Neural cell (in vitro differentiated cells): Measurements from ENCODE around the gene PPP2R2B. TPM values are rescaled to one million over a fixed set of nuclear protein-coding genes. Genes with fewer than 3 reads are reported as not detected.

Experiments
- H2AFZ ChIP-seq: fragments of 200-600, 300-800 bp; sonication (generic), shearing (Covaris generic); 2 replicates; pipeline ENCODE4 v1.6.0; 2014; ENCODE audit warnings: low read depth, mild to moderate bottlenecking, antibody characterized with exemption, low read length, moderate library complexity
- H3F3A ChIP-seq: fragments of 200-600 bp; shearing (Covaris generic); 2 replicates; pipeline ENCODE4 v1.6.1; 2016; ENCODE audit warnings: mild to moderate bottlenecking, moderate library complexity, mixed read lengths, antibody characterized with exemption, low read length; ENCODE audit not compliant: insufficient read depth, poor library complexity, severe bottlenecking
- H3K27ac ChIP-seq: fragments of 200-600, 300-800 bp; sonication (generic), shearing (Covaris generic); 2 replicates; pipeline ENCODE4 v1.5.1; 2014; ENCODE audit warnings: mild to moderate bottlenecking, low read length, moderate library complexity
- H3K27me3 ChIP-seq: fragments of 300-800, 200-600 bp; sonication (generic), shearing (Covaris generic); 2 replicates; pipeline ENCODE4 v1.6.0; 2014; ENCODE audit warnings: mild to moderate bottlenecking, low read depth, low read length, moderate library complexity; ENCODE audit not compliant: insufficient read depth
- H3K36me3 ChIP-seq: fragments of 300-800, 200-600 bp; sonication (generic), shearing (Covaris generic); 2 replicates; pipeline ENCODE4 v1.5.1; 2014; ENCODE audit warnings: mild to moderate bottlenecking, antibody characterized with exemption, low read length, moderate library complexity; ENCODE audit not compliant: insufficient read depth
- H3K4me2 ChIP-seq: fragments of 300-800, 200-600 bp; sonication (generic), shearing (Covaris generic); 2 replicates; pipeline ENCODE4 v1.6.0; 2014; ENCODE audit warnings: mild to moderate bottlenecking, low read length
- H3K4me3 ChIP-seq: fragments of 300-800, 200-600 bp; sonication (generic), shearing (Covaris generic); 2 replicates; pipeline ENCODE4 v1.5.1; 2014; ENCODE audit warnings: mild to moderate bottlenecking, low read length, moderate library complexity
- H3K79me2 ChIP-seq: fragments of 200-600 bp; shearing (Covaris generic); replicated peaks from 2 replicates; pipeline ENCODE4 v1.6.0; 2014; ENCODE audit warnings: mild to moderate bottlenecking, low read length, moderate library complexity; ENCODE audit not compliant: insufficient read depth
- H3K9ac ChIP-seq: fragments of 300-800, 200-600 bp; sonication (generic), shearing (Covaris generic); 2 replicates; pipeline ENCODE4 v1.6.1; 2016; ENCODE audit warnings: mild to moderate bottlenecking, low read length, mixed read lengths
- H3K9me2 ChIP-seq: fragments of 200-600 bp; shearing (Covaris generic); 2 replicates; pipeline ENCODE4 v1.6.1; 2016; ENCODE audit warnings: mild to moderate bottlenecking, low read length, mixed read lengths; ENCODE audit not compliant: insufficient read depth
- H3K9me3 ChIP-seq: fragments of 200-600, 300-800 bp; sonication (generic), shearing (Covaris generic); 2 replicates; pipeline ENCODE4 v1.6.1; 2016; ENCODE audit warnings: mild to moderate bottlenecking, mixed run types, low read length, moderate library complexity, mixed read lengths
- H4K20me1 ChIP-seq: fragments of 200-600 bp; shearing (Covaris generic); 2 replicates; pipeline ENCODE4 v1.6.1; 2016; ENCODE audit warnings: mild to moderate bottlenecking, mixed run types; ENCODE audit not compliant: insufficient read depth
- EP300 ChIP-seq: fragments of 450-650 bp; conservative IDR thresholded peaks from 2 replicates; pipeline ENCODE4 v1.6.1; 2014; ENCODE audit warnings: antibody characterized with exemption, mild to moderate bottlenecking, moderate library complexity; ENCODE audit not compliant: poor library complexity, severe bottlenecking
- EZH2 ChIP-seq: fragments of 200-600, 300-800 bp; shearing (Covaris generic), sonication (generic); IDR thresholded peaks from 2 replicates; pipeline ENCODE4 v1.6.1; 2014; ENCODE audit warnings: antibody characterized with exemption, low read length, borderline replicate concordance, mild to moderate bottlenecking; ENCODE audit not compliant: insufficient read depth, poor library complexity, severe bottlenecking
- MXI1 ChIP-seq: fragments of 450-650 bp; conservative IDR thresholded peaks from 2 replicates; pipeline ENCODE4 v1.6.1; 2014; ENCODE audit warnings: antibody characterized with exemption, mild to moderate bottlenecking; ENCODE audit not compliant: poor library complexity, severe bottlenecking
- POLR2AphosphoS5 ChIP-seq: IDR thresholded peaks from 2 replicates; pipeline ENCODE4 v1.6.1; 2012
- RAD21 ChIP-seq: fragments of 450-650 bp; conservative IDR thresholded peaks from 2 replicates; pipeline ENCODE4 v1.6.1; 2014; ENCODE audit warnings: antibody characterized with exemption, mild to moderate bottlenecking, moderate library complexity
- REST ChIP-seq: IDR thresholded peaks from 2 replicates; pipeline ENCODE4 v1.6.1; 2012; ENCODE audit warnings: borderline replicate concordance
- SMC3 ChIP-seq: fragments of 450-650 bp; conservative IDR thresholded peaks from 2 replicates; pipeline ENCODE4 v1.6.1; 2014; ENCODE audit warnings: antibody characterized with exemption, mild to moderate bottlenecking, moderate library complexity; ENCODE audit not compliant: poor library complexity
- TAF1 ChIP-seq: IDR thresholded peaks from 2 replicates; pipeline ENCODE4 v1.6.1; 2012; ENCODE audit warnings: low read depth
- polyA plus RNA-seq: library from polyadenylated mRNA; depleted of rRNA; stranded (reverse); fragments of >200 nt; gene quantifications from 2 replicates; pipeline ENCODE4 v1.2.3, GENCODE V29; 2014
- TF ChIP-seq, protein P1 (sequence below): fragments of 450-650 bp; IDR thresholded peaks from 2 replicates; pipeline ENCODE4 v1.5.1; 2014; ENCODE audit warnings: antibody characterized with exemption, mild to moderate bottlenecking, moderate library complexity; ENCODE audit not compliant: poor library complexity, severe bottlenecking

The PPP2R2B gene
- polyA plus RNA-seq, 1 donor from 2014 or later = 250 TPM

DNA sequence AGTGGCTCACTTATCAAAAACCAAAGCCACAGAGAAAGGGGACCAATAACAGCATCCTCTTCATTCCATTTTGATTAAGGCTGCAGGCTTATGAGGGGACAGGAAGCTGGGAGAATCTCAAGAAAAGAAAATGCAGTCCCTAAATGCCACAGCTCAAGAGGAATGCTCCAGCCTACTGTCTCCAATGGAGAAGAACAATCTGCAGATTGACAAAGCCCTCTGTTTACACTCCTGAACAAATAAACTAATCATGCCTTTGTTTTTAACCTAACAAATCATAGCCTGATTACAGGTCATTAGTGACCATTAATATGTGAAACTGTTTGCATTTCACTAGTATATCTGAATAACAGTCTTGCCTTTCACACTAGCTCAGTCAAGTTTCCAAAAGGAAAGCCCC lies 26.5 kb downstream of the PPP2R2B start:
- Histone ChIP-seq H3K9ac (no peak overlapping the region), H3K9me3 (no peaks in the 10 kb centered on the region), H3F3A (peaks cover 5% of the 10 kb centered on the region), H2AFZ (no peak overlapping the region), H3K4me2 (no peak overlapping the region), H3K27ac (no peak overlapping the region), H3K36me3 (peaks cover 7% of the 10 kb centered on the region), H3K9me2 (no peaks in the 10 kb centered on the region), H4K20me1 (no peaks in the 10 kb centered on the region), H3K27me3 (no peaks in the 10 kb centered on the region), H3K4me3 (no peak overlapping the region), H3K79me2 (peaks cover 5% of the 10 kb centered on the region)
- TF ChIP-seq, protein P1, sequence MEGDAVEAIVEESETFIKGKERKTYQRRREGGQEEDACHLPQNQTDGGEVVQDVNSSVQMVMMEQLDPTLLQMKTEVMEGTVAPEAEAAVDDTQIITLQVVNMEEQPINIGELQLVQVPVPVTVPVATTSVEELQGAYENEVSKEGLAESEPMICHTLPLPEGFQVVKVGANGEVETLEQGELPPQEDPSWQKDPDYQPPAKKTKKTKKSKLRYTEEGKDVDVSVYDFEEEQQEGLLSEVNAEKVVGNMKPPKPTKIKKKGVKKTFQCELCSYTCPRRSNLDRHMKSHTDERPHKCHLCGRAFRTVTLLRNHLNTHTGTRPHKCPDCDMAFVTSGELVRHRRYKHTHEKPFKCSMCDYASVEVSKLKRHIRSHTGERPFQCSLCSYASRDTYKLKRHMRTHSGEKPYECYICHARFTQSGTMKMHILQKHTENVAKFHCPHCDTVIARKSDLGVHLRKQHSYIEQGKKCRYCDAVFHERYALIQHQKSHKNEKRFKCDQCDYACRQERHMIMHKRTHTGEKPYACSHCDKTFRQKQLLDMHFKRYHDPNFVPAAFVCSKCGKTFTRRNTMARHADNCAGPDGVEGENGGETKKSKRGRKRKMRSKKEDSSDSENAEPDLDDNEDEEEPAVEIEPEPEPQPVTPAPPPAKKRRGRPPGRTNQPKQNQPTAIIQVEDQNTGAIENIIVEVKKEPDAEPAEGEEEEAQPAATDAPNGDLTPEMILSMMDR = no peak
- TF ChIP-seq POLR2AphosphoS5 (no peak), EP300 (no peak), RAD21 (no peak), EZH2 (no peak), MXI1 (no peak), TAF1 (no peak), REST (no peak), SMC3 (no peak)

DNA sequence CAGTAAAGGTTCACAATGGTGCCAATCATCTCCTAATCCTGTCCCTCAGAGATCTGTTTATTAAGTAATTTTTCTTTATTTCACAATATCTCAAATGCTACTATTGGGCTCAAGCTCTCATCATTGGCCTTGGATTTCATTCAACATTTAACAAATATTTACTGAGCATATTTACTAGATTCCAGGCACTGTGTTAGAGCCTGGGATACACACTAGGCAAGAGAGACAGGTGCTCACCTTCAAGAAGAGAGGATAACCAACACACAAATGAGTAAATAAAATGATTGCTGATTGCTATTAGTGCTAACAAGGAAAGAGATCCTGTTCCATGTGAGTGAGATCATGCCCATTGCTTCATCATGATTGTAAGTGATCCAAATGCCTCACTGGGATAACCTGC lies 27.4 kb downstream of the PPP2R2B start:
- Histone ChIP-seq H4K20me1 (no peaks in the 10 kb centered on the region), H3K27me3 (no peaks in the 10 kb centered on the region), H3K36me3 (peaks cover 7% of the 10 kb centered on the region), H3K4me2 (no peak overlapping the region), H2AFZ (no peak overlapping the region), H3K9me2 (no peaks in the 10 kb centered on the region), H3K79me2 (peaks cover 5% of the 10 kb centered on the region), H3F3A (peaks cover 5% of the 10 kb centered on the region), H3K9me3 (no peaks in the 10 kb centered on the region), H3K27ac (no peak overlapping the region), H3K4me3 (no peak overlapping the region), H3K9ac (no peak overlapping the region)
- TF ChIP-seq TAF1 (no peak), SMC3 (no peak), POLR2AphosphoS5 (no peak), REST (no peak)
- TF ChIP-seq, protein P1 = no peak
